ENCODE results near the gene CRIP3. TPM values are rescaled to one million over a fixed set of nuclear protein-coding genes. Genes with fewer than 3 reads are reported as not detected.

Gene CRIP3
- total RNA-seq, 1 experiment from 2014 or later = 16.9 TPM

DNA sequence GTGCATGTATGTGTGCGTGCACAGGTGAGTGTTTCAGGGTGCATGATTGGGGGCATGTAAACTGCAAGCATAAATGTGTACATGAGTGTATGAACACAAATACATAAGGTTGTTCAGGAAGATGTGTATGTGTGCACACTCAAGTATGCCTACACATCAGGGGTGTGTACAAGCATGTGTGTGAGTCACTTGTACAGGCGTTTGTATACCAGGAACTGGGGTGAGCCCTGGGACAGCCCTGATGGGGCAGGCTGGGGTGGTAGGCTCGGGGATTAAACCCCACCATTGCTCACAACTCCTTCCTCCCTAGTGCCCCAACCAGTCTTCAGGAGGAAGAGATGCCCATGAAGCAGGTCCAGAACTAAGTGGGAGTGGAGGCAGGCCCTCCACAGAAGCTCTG is 4.3 kb downstream of the CRIP3 start:
- H3K56ac ChIP-seq (ENCODE audit: insufficient read length, low read depth, low read length) = no peak overlapping the region
- no peak overlapping the region for H2BK120ac ChIP-seq (ENCODE audit: low read depth, low read length, poor library complexity, severe bottlenecking)
- H4K91ac ChIP-seq (ENCODE audit: insufficient read length, low read depth, low read length) = no peak overlapping the region
- Mint-ChIP-seq H3K9me3 (no peaks in the 10 kb centered on the region), H3K27ac (no peak overlapping the region), H3K4me1 (peaks cover 20 to 30% of the 10 kb centered on the region in 2 experiments), H3K4me3 (no peak overlapping the region), H3K36me3 (ENCODE audit: insufficient read depth in 1 of 3, low read depth in 3 of 3) (peaks cover 0 to 18% (median 4%) of the 10 kb centered on the region in 3 experiments; a peak in 5 of 7 replicates), H3K27me3 (ENCODE audit: low read depth) (peaks cover 8% of the 10 kb centered on the region)
- no peak overlapping the region for H3K4me2 ChIP-seq (ENCODE audit: insufficient read depth, insufficient read length, low read length)
- no peak overlapping the region for H3T11ph ChIP-seq (ENCODE audit: low read length)
- no peak overlapping the region for H2BK5ac ChIP-seq (ENCODE audit: insufficient read length, low read length)
- no peak for DNase-seq
- no peak overlapping the region for H3K23ac ChIP-seq (ENCODE audit: insufficient read length, low read depth, low read length)
- no peak overlapping the region for H2BK20ac ChIP-seq (ENCODE audit: low read depth, low read length, poor library complexity, severe bottlenecking)
- no peak overlapping the region for H3K4ac ChIP-seq (ENCODE audit: low read depth, low read length)
- H2AK5ac ChIP-seq (ENCODE audit: insufficient read length, low read length) = no peak overlapping the region
- no peaks in the 10 kb centered on the region; the same call in 1 of the 2 replicates for H3K4me1 ChIP-seq (ENCODE audit: insufficient read depth, low read length)
- H2BK15ac ChIP-seq (ENCODE audit: low read depth, low read length) = no peak overlapping the region
- H3K9me3 ChIP-seq (ENCODE audit: control insufficient read depth, low read depth, low read length) = no peaks in the 10 kb centered on the region
- peaks cover 10% of the 10 kb centered on the region for H3K23me2 ChIP-seq (ENCODE audit: insufficient read length, low read depth, low read length, poor library complexity, severe bottlenecking)
- H3K79me2 ChIP-seq (ENCODE audit: insufficient read depth, low read length) = no peaks in the 10 kb centered on the region; the same call in 1 of the 2 replicates
- H2AFZ ChIP-seq (ENCODE audit: low read length) = no peak overlapping the region
- no peaks in the 10 kb centered on the region for H3K79me1 ChIP-seq (ENCODE audit: insufficient read depth, low read depth, low read length, poor library complexity, severe bottlenecking)
- no peak overlapping the region for H4K8ac ChIP-seq (replicated peaks; ENCODE audit: insufficient read length, low read depth, low read length)
- no peaks in the 10 kb centered on the region for H4K20me1 ChIP-seq (ENCODE audit: control insufficient read depth, insufficient read depth, insufficient read length)
- no peak overlapping the region for H4K5ac ChIP-seq (ENCODE audit: insufficient read length, low read depth, low read length)
- H3K14ac ChIP-seq (ENCODE audit: insufficient read depth, low read length) = no peak overlapping the region
- H3K27ac ChIP-seq (ENCODE audit: insufficient read length, low read depth, low read length) = no peak overlapping the region
- TF ChIP-seq, protein P1, sequence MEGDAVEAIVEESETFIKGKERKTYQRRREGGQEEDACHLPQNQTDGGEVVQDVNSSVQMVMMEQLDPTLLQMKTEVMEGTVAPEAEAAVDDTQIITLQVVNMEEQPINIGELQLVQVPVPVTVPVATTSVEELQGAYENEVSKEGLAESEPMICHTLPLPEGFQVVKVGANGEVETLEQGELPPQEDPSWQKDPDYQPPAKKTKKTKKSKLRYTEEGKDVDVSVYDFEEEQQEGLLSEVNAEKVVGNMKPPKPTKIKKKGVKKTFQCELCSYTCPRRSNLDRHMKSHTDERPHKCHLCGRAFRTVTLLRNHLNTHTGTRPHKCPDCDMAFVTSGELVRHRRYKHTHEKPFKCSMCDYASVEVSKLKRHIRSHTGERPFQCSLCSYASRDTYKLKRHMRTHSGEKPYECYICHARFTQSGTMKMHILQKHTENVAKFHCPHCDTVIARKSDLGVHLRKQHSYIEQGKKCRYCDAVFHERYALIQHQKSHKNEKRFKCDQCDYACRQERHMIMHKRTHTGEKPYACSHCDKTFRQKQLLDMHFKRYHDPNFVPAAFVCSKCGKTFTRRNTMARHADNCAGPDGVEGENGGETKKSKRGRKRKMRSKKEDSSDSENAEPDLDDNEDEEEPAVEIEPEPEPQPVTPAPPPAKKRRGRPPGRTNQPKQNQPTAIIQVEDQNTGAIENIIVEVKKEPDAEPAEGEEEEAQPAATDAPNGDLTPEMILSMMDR (conservative IDR thresholded peaks at IDR 0.05) = no peak
- H2BK12ac ChIP-seq (ENCODE audit: insufficient read length, low read depth, low read length) = no peak overlapping the region
- no CpG with 5 or more reads among the region's 3 CpGs for WGBS (ENCODE audit: extremely low coverage, insufficient read length, low lambda C conversion rate)
- no peak overlapping the region for H3K9ac ChIP-seq (ENCODE audit: extremely low read depth, insufficient read length, low read length)
- H3K18ac ChIP-seq (ENCODE audit: insufficient read length, low read depth, low read length) = no peak overlapping the region
- H3K27me3 ChIP-seq (ENCODE audit: insufficient read depth, low read length) = no peaks in the 10 kb centered on the region

Measured in H9 (cell line).